T-helper 22 cell (primary cell): ENCODE results near the gene HS1BP3.

Experiments used
- DNase-seq: peaks from one replicate; pipeline ENCODE4 v3.0.0-alpha.2; 2020; ENCODE audit warnings: low read depth

The HS1BP3 gene

GRCh38 chr2:20645761-20646160, 5.1 kb downstream of the HS1BP3 start:
- DNase-seq: no peak

- no peak for DNase-seq
Observed at GRCh38 chr2:20645301-20645701, 5.6 kb downstream of the HS1BP3 start.

GRCh38 chr2:20643826-20644225, 7.1 kb downstream of the HS1BP3 start:
- DNase-seq: no peak

GRCh38 chr2:20643060-20643459, 7.8 kb downstream of the HS1BP3 start:
- DNase-seq: no peak

GRCh38 chr2:20642055-20642971, 8.6 kb downstream of the HS1BP3 start:
- DNase-seq: peak; percentile 34

GRCh38 chr2:20641123-20641985, 9.5 kb downstream of the HS1BP3 start:
- DNase-seq: no peak

GRCh38 chr2:20640411-20641122, 10.3 kb downstream of the HS1BP3 start:
- DNase-seq: no peak

GRCh38 chr2:20638646-20639430, 12.1 kb downstream of the HS1BP3 start:
- DNase-seq: no peak

GRCh38 chr2:20638014-20638413, 12.9 kb downstream of the HS1BP3 start:
- DNase-seq: no peak

GRCh38 chr2:20637147-20637546, 13.8 kb downstream of the HS1BP3 start:
- no peak for DNase-seq

GRCh38 chr2:20635675-20636584, 15.0 kb downstream of the HS1BP3 start:
- DNase-seq: no peak

GRCh38 chr2:20635113-20635510, 15.8 kb downstream of the HS1BP3 start:
- no peak for DNase-seq

GRCh38 chr2:20634507-20635112, 16.3 kb downstream of the HS1BP3 start:
- no peak for DNase-seq

- DNase-seq: no peak
Observed at GRCh38 chr2:20633794-20634506, 16.9 kb downstream of the HS1BP3 start.

GRCh38 chr2:20633001-20633400, 17.9 kb downstream of the HS1BP3 start:
- DNase-seq: no peak

- DNase-seq: no peak
Observed at GRCh38 chr2:20632446-20632990, 18.4 kb downstream of the HS1BP3 start.

- DNase-seq: no peak
Observed at GRCh38 chr2:20631617-20632307, 19.1 kb downstream of the HS1BP3 start.

- no peak for DNase-seq
Observed at GRCh38 chr2:20630967-20631366, 19.9 kb downstream of the HS1BP3 start.
